KOPT-K1 (cell line): Measurements from ENCODE around the gene ILF2.

Experiments used
- H3K27ac ChIP-seq: fragments of 200-600 bp; sonication (generic); 2 replicates; pipeline ENCODE4 v1.5.1; 2016; ENCODE audit warnings: antibody characterized with exemption, mild to moderate bottlenecking, low read depth, low read length; ENCODE audit not compliant: poor library complexity, severe bottlenecking
- H3K36me3 ChIP-seq: fragments of 200-600 bp; sonication (generic); 2 replicates; pipeline ENCODE4 v1.5.1; 2017; ENCODE audit warnings: antibody characterized with exemption, mild to moderate bottlenecking, low read length, moderate library complexity; ENCODE audit not compliant: insufficient read depth
- H3K9me3 ChIP-seq: fragments of 200-600 bp; sonication (generic); 2 replicates; pipeline ENCODE4 v1.5.1; 2017; ENCODE audit warnings: antibody characterized with exemption, low read length, mild to moderate bottlenecking; ENCODE audit not compliant: insufficient read depth, poor library complexity, severe bottlenecking

Gene ILF2

GRCh38 chr1:153630384-153630783 lies 40.4 kb downstream of the ILF2 start:
- no peak overlapping the region for H3K27ac ChIP-seq
- no peaks in the 10 kb centered on the region for H3K9me3 ChIP-seq
- peaks cover 2% of the 10 kb centered on the region; the same call in 1 of the 2 replicates for H3K36me3 ChIP-seq

GRCh38 chr1:153629971-153630370 lies 40.8 kb downstream of the ILF2 start:
- Histone ChIP-seq H3K27ac (no peak overlapping the region), H3K36me3 (no peaks in the 10 kb centered on the region), H3K9me3 (no peaks in the 10 kb centered on the region)

GRCh38 chr1:153629343-153629665 lies 41.5 kb downstream of the ILF2 start:
- H3K27ac ChIP-seq = no peak overlapping the region
- H3K9me3 ChIP-seq = no peaks in the 10 kb centered on the region
- H3K36me3 ChIP-seq = no peaks in the 10 kb centered on the region

GRCh38 chr1:153628638-153629342 lies 42.0 kb downstream of the ILF2 start:
- H3K36me3 ChIP-seq = no peaks in the 10 kb centered on the region
- no peak overlapping the region for H3K27ac ChIP-seq
- no peaks in the 10 kb centered on the region for H3K9me3 ChIP-seq

GRCh38 chr1:153627715-153628626 lies 42.8 kb downstream of the ILF2 start, which contains the start of gene S100A1:
TSS of gene S100A1 (plus strand) at chr1:153628434. CDS start at chr1:153630522, 2,088 bp downstream.
- Histone ChIP-seq H3K27ac (no peak within 1 kb of the TSS), H3K9me3 (no peaks in the 10 kb centered on the region), H3K36me3 (no peaks in the 10 kb centered on the region)

GRCh38 chr1:153626904-153627714 lies 43.7 kb downstream of the ILF2 start, which contains the start of gene S100A13:
TSS of gene S100A13 (minus strand) at chr1:153627505. CDS start at chr1:153626472, 1,033 bp downstream.
- no peak within 1 kb of the TSS for H3K27ac ChIP-seq
- H3K36me3 ChIP-seq = no peaks in the 10 kb centered on the region
- H3K9me3 ChIP-seq = no peaks in the 10 kb centered on the region

GRCh38 chr1:153626477-153626903 lies 44.3 kb downstream of the ILF2 start:
- Histone ChIP-seq H3K27ac (no peak overlapping the region), H3K9me3 (no peaks in the 10 kb centered on the region)

GRCh38 chr1:153624965-153625611 lies 45.7 kb downstream of the ILF2 start:
- no peak overlapping the region for H3K27ac ChIP-seq
- H3K36me3 ChIP-seq = no peaks in the 10 kb centered on the region
- no peaks in the 10 kb centered on the region for H3K9me3 ChIP-seq

More at GRCh38 chr1:153626477-153626903, 44.3 kb downstream of the ILF2 start:
- H3K36me3 ChIP-seq = no peaks in the 10 kb centered on the region

GRCh38 chr1:153623101-153623500 lies 47.7 kb downstream of the ILF2 start:
- H3K36me3 ChIP-seq = no peaks in the 10 kb centered on the region
- H3K27ac ChIP-seq = no peak overlapping the region
- H3K9me3 ChIP-seq = peaks cover 4% of the 10 kb centered on the region

GRCh38 chr1:153619171-153619570 lies 51.6 kb downstream of the ILF2 start:
- Histone ChIP-seq H3K9me3 (peaks cover 4% of the 10 kb centered on the region), H3K27ac (no peak overlapping the region), H3K36me3 (no peaks in the 10 kb centered on the region)

- peaks cover 4% of the 10 kb centered on the region for H3K9me3 ChIP-seq
- no peaks in the 10 kb centered on the region for H3K36me3 ChIP-seq
- no peak overlapping the region for H3K27ac ChIP-seq
Observed at GRCh38 chr1:153617663-153618062, 53.1 kb downstream of the ILF2 start.

- H3K9me3 ChIP-seq = peaks cover 4% of the 10 kb centered on the region
- no peak overlapping the region for H3K27ac ChIP-seq
- no peaks in the 10 kb centered on the region for H3K36me3 ChIP-seq
Observed at GRCh38 chr1:153616917-153617311, 53.9 kb downstream of the ILF2 start.

GRCh38 chr1:153616144-153616916 lies 54.5 kb downstream of the ILF2 start, which contains the start of gene S100A14:
TSS of gene S100A14 (minus strand) at chr1:153616325. CDS start at chr1:153615858, 467 bp downstream.
- Histone ChIP-seq H3K9me3 (peaks cover 4% of the 10 kb centered on the region), H3K27ac (no peak within 1 kb of the TSS), H3K36me3 (no peaks in the 10 kb centered on the region)

- Histone ChIP-seq H3K27ac (no peak overlapping the region), H3K9me3 (peaks cover 4% of the 10 kb centered on the region), H3K36me3 (no peaks in the 10 kb centered on the region)
Observed at GRCh38 chr1:153615406-153615805, 55.4 kb downstream of the ILF2 start.
